NCI-H146 (cell line): ENCODE data around the gene GGT1.
"Not testable (repeated sequence)": the region's sequence is repeated elsewhere in the genome, so short reads cannot be mapped to it uniquely, and the experiment has no call there.

ENCODE experiments used
- DNase-seq: peaks from one replicate; lab custom pipeline; 2025; lab: John Stamatoyannopoulos, UW

Gene GGT1

GRCh38 chr22:24602847-24603769, at the start of gene GGT1:
Gene GGT1 (plus strand): TSS chr22:24603193. CDS start chr22:24611082, 7,889 bp downstream.
- not testable (repeated sequence) for DNase-seq

- DNase-seq, result no peak
Observed at GRCh38 chr22:24553597-24554312, 49.2 kb upstream of the GGT1 start.

- peak; percentile 25 for DNase-seq
Observed at GRCh38 chr22:24554313-24555164, 48.5 kb upstream of the GGT1 start, which contains the start of gene GUCD1. Gene GUCD1 (minus strand): TSS chr22:24555138. CDS start chr22:24554991, 147 bp downstream.

GRCh38 chr22:24555165-24556039, 47.6 kb upstream of the GGT1 start, which contains the start of gene SNRPD3:
Gene SNRPD3 (plus strand): TSS chr22:24555999. CDS start chr22:24557675, 1,676 bp downstream.
- peak; percentile 97 for DNase-seq

- DNase-seq, result no peak
Observed at GRCh38 chr22:24559471-24559870, 43.5 kb upstream of the GGT1 start.

GRCh38 chr22:24563246-24563645, 39.7 kb upstream of the GGT1 start:
- DNase-seq, result no peak

- DNase-seq, result no peak
Observed at GRCh38 chr22:24564376-24565058, 38.5 kb upstream of the GGT1 start.

- DNase-seq, result no peak
Observed at GRCh38 chr22:24565077-24565476, 37.9 kb upstream of the GGT1 start.

- DNase-seq, result no peak
Observed at GRCh38 chr22:24566899-24567511, 36.0 kb upstream of the GGT1 start.

- no peak for DNase-seq
Observed at GRCh38 chr22:24567668-24568067, 35.3 kb upstream of the GGT1 start.

- DNase-seq, result no peak
Observed at GRCh38 chr22:24571266-24571665, 31.7 kb upstream of the GGT1 start.

- DNase-seq, result no peak
Observed at GRCh38 chr22:24576778-24577177, 26.2 kb upstream of the GGT1 start.

- DNase-seq, result peak; percentile 1
Observed at GRCh38 chr22:24578355-24579257, 24.4 kb upstream of the GGT1 start.

- DNase-seq, result no peak
Observed at GRCh38 chr22:24579258-24579601, 23.8 kb upstream of the GGT1 start.

- no peak for DNase-seq
Observed at GRCh38 chr22:24580276-24580675, 22.7 kb upstream of the GGT1 start.

GRCh38 chr22:24582056-24582814, 20.8 kb upstream of the GGT1 start:
- no peak for DNase-seq

GRCh38 chr22:24583221-24584165, 19.5 kb upstream of the GGT1 start:
- DNase-seq, result peak; percentile 3
